ENCODE measurements around the gene SLN.
"Not testable (repeated sequence)": the region's sequence is repeated elsewhere in the genome, so short reads cannot be mapped to it uniquely, and the experiment has no call there.

The SLN gene

GRCh38 chr11:107711861-107712755 is at the start of gene SLN:
TSS of gene SLN (minus strand) at chr11:107712056.
- DNase-seq, result no peak

- not testable (repeated sequence) for DNase-seq
These were observed 47.0 kb upstream of the SLN start for GRCh38 chr11:107758719-107759355.

- DNase-seq, result no peak
These were observed 45.8 kb upstream of the SLN start for GRCh38 chr11:107757661-107758060.

- DNase-seq, result no peak
These were observed 44.7 kb upstream of the SLN start for GRCh38 chr11:107756553-107756952.

DNA sequence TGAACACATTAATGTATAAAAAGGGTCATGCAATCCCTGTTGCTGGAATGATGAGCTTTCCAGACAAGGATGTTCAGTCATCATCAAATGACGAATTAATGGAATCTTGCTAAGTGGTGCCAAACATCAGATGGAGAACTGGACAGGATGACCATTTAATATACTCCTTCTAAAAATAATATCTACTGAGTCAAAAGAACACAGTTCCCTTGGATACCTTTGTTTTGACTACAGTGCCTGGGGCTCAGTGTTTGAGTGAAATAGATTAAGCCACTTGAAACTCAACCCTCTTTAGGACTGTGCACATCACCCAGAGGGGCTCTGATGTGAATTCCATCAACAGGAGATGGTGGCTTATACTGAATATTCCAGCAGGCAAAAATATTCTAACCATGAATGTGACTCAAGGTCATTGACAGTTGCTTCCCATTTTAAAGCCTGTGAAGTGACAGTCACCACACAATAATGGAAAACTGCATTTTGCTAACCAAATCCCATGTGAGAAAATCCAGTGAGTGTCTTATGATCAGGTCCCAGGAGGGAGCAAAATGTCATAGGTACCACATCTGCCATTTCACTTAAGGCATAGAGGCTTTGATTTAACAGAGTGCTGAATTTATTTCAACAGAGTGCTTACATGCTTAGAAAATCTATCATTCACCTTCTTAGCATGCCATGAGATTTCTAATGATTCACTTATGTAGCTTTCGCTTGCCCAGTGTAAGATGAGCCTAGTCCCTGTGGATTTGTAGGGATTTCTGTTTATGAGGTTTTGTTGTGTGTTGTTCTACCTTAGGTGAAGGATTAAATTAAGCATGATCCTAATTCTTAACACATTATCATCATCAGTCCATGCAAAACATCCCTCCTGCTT is 41.3 kb upstream of the SLN start:
- no peak for DNase-seq

- DNase-seq, result no peak
These were observed 40.7 kb upstream of the SLN start for GRCh38 chr11:107752508-107752907.

DNA sequence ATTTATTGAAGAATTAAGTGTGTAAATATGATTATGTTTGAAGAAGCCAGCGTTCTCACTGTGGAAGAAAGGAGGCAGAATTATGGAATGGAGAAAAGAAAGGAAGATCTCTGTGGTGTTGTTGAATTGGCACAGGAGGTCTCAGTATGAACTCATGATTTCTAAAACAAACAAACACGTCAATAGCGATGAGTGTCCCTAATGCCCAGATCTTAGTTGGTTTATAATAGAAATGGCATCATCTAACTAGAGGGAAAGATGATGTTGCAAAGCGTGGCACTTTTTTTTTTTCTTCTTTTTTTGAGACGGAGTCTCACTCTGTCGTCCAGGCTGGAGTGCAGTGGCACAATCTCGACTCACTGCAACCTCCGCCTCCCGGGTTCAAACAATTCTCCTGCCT is 39.2 kb upstream of the SLN start:
- DNase-seq, result no peak

DNA sequence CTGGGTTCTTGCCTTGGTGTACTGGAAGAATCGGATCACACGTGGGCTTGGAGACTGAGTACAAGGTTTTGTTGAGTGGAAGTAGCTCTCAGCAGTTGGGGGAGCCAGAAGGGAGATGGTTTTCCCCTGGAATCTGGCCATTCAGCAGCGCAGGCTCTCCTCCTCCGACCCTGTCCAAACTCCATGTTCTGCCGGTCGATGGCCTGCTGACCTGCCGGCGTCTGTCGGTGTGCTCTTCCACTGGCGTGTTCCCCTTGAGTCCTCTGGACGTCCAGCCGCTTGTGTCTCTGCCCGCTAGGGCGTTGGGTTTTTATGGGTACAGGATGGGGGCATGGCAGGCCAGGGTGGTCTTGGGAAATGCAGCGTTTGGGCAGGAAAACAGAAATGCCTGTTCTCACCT is 38.5 kb upstream of the SLN start:
- no peak for DNase-seq

GRCh38 chr11:107747622-107748021 is 35.8 kb upstream of the SLN start:
- no peak for DNase-seq

DNA sequence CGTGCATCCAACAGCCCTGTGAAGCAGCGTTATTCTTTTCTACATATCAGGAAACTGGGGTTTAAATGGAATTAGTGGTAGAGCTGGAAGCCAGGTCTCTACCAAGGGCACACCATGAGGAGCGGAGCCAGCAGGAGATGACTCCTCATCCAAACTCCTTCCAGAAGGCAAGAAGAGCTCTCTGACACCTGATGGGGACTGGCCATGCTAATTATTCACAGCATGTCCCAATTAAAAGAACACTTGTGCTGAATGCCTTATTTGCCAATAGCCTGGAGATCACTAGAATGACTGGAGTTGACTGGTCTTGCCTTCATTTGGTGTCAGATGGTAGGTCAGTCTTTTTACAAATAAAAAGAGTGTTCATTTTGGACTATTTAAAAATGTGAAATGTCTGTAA is 32.9 kb upstream of the SLN start:
- DNase-seq, result no peak

- DNase-seq, result no peak
These were observed 31.3 kb upstream of the SLN start for GRCh38 chr11:107743191-107743590.

DNA sequence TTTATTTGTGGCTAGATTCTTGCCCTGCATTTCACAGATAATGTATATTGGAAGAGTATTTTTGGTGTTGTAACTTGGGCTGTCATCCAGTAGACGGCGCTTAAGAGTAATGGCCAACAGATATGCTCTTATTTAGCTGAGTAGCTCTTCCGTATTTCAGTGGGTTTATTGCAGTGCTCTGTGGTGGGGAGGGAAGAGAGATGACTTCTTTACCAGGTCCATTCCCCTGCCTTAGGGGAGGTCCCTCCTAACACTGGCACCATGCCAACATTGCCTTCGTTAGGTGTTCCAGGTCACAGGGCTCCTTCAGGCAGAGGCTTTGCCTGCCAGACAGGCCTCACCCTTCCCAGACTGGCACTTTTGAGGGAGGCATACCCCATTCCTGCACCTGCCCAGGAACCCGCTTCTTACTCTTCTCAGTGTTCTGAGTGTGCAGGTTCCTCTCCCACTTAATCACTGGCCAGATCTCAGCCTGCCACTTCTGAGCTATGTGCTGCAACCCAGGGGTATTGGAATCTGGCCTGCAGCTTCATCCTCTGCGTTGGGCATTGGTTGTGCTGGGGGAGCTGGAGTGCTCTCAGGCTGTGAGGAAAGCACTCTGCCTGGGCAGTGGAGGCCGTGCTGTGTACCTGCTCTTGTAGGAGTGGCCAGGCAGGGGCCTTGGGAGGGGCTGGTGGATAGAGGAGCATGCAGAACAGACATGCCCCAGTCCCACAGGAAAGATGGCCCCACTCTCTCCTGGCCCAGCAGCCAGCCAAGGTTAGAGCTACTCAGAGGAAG is 29.4 kb upstream of the SLN start:
- peak; percentile 4 for DNase-seq

- no peak for DNase-seq
These were observed 28.4 kb upstream of the SLN start for GRCh38 chr11:107740271-107740670.

- no peak for DNase-seq
These were observed 24.7 kb upstream of the SLN start for GRCh38 chr11:107736546-107736945.

DNA sequence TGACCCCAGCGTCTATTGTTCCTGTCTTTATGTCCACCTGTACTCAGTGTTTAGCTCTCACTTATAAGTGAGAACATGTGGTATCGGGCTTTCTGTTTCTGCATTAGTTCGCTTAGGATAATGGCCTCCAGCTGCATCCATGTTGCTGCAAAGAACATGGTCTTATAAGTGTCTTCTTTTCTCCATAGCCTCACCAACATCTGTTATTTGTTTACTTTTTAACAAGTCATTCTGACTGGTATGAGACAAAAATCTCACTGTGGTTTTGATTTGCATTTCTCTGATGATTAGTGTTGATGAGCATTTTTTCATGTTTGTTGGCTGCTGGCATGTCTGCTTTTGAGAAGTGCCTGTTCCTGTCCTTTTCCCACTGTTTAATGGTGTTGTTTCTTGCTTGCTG is 21.7 kb upstream of the SLN start:
- no peak for DNase-seq

DNA sequence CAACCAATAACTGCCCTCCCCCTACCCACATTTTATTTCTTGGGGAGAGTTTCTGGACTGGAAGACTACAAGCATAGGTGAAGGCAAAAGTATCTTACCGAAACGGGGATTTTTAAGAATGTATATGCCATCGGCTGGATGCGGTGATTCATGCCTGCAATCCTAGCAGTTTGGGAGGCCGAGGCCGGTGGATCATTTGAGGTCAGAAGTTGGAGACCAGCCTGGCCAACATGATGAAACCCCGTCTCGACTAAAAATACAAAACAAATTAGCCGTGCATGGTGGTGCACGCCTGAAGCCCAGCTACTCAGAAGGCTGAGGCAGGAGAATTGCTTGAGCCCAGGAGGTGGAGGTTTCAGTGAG is 20.8 kb upstream of the SLN start:
- no peak for DNase-seq

- no peak for DNase-seq
These were observed 20.3 kb upstream of the SLN start for GRCh38 chr11:107731941-107732688.

DNA sequence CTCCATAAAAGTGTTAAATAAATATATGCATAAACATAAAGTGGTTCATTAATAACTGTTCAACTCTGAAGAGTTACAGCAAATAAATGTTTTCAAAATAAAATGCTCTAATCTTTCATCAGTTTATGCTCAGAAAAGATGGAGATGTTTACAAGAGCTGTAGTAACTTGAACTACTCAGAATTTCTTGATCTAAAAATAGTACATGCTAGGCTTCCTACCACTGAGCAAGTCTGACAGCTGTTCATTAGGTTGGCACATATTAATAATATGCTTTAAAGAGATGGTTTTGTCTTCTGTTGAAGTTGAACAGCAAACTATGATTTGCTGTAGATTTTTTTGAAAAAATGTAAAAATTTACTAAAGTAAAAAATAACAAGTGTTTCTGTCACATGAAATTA is 10.8 kb upstream of the SLN start:
- DNase-seq, result no peak

DNA sequence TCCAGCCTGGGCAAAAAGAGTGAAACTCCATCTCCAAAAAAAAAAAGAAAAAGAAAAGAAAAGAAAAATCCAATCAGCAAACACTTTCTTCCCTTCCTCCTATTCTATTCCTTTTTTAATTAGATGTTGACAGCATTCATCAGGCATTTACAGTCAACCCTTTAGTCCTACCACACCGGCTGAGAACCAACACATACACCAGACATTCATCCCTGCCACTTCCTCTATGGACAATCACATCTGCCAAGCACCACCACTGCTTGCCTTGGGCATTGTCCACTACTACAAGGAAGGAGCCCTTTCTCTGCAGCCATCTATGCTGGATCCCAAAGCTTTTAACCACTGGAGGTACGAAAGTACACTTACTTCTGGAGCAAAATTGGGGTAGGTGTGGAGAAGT is 9.4 kb upstream of the SLN start:
- no peak for DNase-seq

DNA sequence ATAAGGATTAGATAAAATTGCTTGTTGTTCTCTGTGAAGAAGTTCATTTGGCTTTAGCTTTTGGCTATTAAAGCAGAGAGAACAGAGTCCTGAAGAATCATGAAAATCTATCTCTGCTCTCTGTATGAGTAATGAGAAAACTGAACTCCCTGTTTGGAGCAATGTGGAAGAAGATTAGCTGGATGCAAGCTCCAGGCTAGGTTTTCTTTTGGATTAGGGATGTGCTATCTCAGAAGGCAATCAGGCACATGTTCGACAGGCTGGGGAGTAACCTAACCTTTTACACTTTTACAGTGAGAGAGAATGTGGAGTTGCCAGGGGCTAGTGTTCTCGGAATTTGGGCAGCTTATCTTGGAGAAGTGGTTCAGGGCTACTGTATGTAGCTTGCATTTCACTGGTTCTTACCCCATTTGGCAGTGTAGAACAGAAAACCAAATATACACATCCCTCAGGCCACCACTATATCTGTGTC is 8.5 kb upstream of the SLN start:
- no peak for DNase-seq

DNA sequence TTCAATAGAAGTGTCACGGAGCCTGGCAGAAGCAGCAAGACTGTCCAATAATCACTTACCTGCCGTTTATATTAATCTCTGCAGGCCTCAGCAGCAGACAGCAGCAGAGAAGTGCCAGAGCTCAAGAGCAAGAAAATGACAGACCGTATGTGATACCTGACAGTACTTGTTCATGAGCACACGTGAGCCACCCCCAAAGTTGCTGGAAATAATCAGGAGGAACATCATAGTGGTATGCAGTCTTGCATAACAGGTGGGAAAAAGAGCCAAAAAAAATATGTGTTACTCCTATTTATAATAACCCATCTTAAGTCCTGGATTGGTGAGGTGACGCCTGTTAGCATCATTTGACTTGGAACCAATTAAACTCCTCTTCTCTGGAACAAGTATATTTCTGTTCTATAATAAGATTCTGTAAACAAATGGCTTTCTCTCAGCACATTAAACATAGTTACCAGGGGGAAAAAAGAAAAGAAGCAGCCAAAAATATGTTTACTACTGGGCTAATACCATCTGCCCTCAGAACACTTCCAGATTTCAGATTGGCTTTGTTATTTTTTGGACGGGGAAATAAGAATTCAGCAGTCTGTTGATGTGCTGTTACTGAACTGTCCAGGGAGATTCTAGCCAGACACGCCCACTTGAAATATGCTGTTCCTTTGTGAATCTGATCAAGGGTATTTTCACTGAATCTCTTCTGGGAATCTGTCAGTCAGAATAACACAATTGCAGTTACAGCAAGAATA is 7.9 kb upstream of the SLN start:
- no peak for DNase-seq
